GM12864 (cell line): ENCODE results near the gene GRHL3.
A peak's percentile ranks its signal among the peaks of the same experiment; 100 is the strongest.

Source experiments
- DNase-seq: peaks from one replicate; pipeline ENCODE4 v3.0.0-alpha.2; 2011; ENCODE audit warnings: low read depth
- H3K4me3 ChIP-seq: 2 replicates; pipeline ENCODE4 v1.5.1; 2011; ENCODE audit warnings: mild to moderate bottlenecking, low read depth, low read length, control low read depth
- CTCF ChIP-seq: IDR thresholded peaks from 2 replicates; pipeline ENCODE4 v1.5.1; 2011; ENCODE audit warnings: low read depth, mild to moderate bottlenecking, moderate library complexity, low read length, control low read depth, inconsistent platforms; ENCODE audit errors: missing control alignments

The GRHL3 gene

GRCh38 chr1:24322470-24323177 lies 3.5 kb downstream of the GRHL3 start:
- no peak for TF ChIP-seq CTCF
- peak overlapping the region; percentile 25 for H3K4me3 ChIP-seq
- DNase-seq: no peak

- H3K4me3 ChIP-seq: no peak overlapping the region
- DNase-seq: no peak
- TF ChIP-seq CTCF: no peak
Observed at GRCh38 chr1:24323281-24323680, 4.1 kb downstream of the GRHL3 start.

DNA sequence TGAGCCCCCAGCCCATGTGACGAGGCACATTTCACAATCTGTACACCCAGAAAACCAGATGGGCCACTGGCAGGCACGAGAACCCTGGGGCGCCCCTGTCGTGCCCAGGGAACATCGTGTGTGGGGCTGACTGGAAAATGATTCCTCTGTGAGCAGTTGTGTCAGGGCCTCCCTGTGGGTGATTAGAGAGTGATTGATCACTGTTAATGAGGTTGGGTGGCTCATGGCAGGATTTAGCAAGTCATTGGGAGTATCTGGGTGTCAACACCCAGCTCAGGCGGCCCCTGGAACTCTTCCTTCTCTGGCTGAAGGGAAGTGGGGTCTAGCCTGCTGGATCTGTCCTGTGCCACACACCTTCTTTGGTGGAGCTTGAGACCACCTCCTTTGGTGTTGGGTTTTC lies 5.7 kb downstream of the GRHL3 start:
- no peak overlapping the region for H3K4me3 ChIP-seq
- no peak for TF ChIP-seq CTCF
- no peak for DNase-seq

DNA sequence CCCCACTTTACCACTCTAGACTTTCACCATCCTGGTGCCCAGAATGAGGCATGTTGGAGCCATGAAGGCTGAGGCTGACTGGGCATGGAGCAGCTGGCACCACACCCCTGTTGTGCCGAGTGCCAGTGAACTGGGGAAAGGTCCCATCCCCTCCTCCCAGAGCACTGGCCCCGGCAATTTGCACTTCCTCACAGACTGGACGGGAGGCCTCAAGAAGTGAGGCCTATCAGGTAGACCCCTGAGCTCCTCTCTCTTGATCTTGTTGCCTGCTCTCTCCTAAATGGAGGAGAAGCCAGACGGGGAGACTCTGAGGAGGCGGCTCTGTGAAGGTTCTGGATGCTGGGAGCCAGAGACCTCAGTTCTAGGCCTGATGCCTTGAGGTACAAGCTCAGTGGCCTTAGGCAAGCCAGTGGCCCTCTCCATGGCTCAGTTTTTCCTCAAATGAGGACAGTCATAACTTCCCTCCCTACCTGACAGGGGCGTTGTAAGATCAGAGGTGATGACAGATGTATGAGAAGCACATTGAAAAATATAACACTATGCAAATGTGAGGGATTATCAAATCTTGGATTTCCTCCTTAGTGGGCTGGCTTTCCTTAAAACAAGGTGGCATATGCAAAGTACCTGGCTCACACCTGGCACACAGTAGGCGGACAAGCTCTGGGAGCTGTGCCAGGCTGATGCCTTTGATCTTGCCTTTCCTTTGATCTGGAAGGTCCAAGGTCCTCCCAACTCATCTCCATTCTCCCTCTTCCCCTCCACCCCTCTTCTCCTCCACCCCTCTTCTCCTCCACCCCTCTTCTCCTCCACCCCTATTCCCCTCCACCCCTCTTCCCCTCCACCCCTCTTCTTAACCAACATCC lies 6.7 kb downstream of the GRHL3 start:
- no peak for DNase-seq
- H3K4me3 ChIP-seq: no peak overlapping the region
- no peak for TF ChIP-seq CTCF

DNA sequence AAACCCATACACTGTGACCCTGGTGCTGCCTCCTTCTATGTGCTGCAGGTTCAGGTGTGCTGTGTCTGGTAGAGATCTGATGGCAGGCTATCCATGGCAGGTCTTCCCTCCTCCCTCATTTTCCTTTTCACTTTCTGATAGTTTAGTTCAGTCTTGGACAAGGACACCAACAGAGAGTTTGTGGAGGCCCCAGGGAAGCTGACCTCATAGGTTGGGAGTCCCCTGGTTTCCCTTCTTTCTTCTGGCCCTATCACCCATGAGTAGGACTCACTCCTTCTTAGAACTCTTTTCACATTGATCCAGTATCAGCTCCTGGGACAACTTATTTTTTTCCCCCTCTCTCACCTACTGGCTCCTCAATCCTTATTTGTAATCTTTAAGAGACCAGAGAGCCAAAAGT lies 8.3 kb downstream of the GRHL3 start:
- DNase-seq: no peak
- H3K4me3 ChIP-seq: no peak overlapping the region
- TF ChIP-seq CTCF: no peak

DNA sequence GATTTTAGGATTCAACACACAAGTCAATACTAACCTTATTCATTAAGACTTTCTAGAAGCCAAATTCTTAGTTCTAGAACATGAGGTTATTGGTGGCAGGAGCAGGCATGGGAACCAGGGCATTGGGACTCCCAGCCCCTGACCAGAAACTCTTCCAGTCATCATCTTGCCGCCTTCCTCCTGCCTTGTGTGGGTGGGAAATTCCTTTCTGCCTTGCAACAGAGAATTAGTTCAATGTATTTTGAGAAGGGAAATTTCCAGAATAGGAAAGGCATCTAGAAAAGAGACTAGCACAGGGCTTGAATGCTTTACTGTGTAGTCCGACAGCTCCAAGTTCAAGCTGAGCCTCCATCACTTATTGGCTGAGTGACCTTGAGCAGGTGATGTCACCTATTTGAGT lies 8.7 kb downstream of the GRHL3 start:
- no peak for TF ChIP-seq CTCF

More for the DNA sequence above, 8.7 kb downstream of the GRHL3 start:
- no peak overlapping the region for H3K4me3 ChIP-seq
- no peak for DNase-seq
